ENCODE results near the gene PITRM1.
A peak's percentile ranks its signal among the peaks of the same experiment; 100 is the strongest.

PITRM1 gene

DNA sequence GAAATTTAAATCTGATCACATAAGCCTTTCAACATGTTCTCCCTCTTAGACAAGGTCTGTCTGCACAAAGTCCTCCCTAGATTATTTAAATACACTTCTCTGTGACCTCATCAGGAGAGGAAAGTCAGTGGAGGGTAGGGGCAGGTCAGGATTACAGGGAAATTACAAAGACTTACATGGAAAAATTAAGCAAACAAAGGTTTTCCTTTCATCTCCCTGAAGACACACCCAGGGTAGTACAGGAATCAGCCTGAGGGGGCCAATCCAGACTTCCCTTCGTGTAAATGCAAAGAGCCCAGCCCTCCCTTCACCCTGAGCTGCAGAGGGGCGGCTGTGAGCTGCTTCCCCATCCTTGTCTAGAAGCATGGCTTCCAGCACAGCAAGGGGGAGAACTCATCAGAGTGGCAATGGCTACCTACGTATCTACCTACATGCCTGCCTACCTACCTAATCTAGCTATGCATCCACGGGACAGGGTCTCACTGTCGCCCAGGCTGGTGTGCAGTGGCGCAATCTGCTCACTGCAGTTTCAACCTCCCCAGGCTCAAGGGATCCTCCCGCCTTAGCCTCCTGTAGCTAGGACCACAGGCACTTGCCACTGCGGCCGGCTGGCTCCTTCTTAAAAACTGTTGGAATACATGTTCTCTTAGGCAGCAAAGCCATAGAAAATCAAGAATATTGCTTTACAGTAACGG, 33.2 kb downstream of the PITRM1 start:
- FAIRE-seq = no peak

GRCh38 chr10:3137958-3138726, 34.4 kb downstream of the PITRM1 start:
- no peak for DNase-seq (ENCODE audit: low spot score)
- no peak for FAIRE-seq

More for the DNA sequence above, 33.2 kb downstream of the PITRM1 start:
- DNase-seq (ENCODE audit: low spot score) = no peak

DNA sequence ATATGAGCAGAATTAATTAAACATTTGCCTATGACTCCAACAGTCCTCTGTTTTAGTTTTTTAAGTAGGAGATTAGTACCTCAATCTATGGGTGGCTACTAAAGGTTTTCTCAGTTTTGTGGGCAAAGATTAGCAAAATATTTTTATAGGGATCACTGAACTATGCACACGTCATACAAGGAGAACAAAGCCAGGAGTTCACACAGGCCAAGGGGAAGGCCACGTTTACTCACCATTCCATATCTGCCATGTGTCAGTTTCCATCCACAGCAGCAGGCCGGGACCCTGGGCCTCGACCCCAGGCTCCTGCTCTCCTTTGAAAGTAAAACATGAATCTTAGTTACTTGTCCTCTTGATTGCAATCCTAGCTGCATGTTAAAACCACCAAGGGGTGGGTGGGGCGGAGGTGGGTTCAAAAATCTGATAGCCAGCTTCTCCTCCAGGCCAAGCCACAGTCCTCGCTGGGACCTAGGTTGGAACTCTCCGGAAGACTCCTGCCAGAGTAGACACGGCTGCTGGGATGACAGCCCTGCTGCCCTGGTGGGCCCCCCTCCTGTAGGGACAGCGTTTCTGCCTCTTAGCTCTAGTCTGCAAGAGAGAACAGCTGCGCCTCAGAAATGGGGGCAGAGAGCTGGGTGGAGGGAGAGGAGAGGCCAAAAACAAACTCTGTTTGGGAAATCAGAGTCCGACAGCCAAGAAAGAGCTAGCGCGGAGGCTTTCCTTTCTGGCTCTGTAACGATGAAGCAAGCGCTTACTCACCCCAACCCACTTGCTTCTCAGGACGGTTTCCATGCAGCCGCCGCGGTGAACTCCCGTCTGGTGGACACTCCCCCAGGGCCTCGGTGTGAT, 35.6 kb downstream of the PITRM1 start:
- no peak for DNase-seq (ENCODE audit: low spot score)
- no peak for FAIRE-seq

- no peak for FAIRE-seq
- DNase-seq (ENCODE audit: low spot score) = no peak
These were observed 36.2 kb downstream of the PITRM1 start for GRCh38 chr10:3136336-3136735.

DNA sequence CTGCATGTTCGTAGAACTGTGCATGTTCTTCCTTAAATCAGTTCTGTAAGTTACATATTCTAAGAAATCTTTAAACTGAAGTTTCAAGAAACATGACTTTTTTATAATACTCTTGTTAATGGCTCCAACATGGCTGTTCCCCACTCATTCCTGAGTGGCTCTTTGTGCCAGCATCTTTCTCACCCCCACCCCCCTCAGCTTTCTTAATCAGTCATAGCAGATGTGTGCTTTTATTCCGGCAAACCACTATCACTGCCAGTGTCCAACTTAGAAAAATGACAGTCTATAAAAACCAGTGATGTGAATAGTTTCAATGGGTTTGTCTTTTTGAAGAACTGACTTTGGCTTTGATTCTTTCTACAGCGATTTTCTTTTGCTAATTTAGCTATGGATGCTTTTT, 37.6 kb downstream of the PITRM1 start:
- no peak for DNase-seq (ENCODE audit: low spot score)
- FAIRE-seq = no peak

DNA sequence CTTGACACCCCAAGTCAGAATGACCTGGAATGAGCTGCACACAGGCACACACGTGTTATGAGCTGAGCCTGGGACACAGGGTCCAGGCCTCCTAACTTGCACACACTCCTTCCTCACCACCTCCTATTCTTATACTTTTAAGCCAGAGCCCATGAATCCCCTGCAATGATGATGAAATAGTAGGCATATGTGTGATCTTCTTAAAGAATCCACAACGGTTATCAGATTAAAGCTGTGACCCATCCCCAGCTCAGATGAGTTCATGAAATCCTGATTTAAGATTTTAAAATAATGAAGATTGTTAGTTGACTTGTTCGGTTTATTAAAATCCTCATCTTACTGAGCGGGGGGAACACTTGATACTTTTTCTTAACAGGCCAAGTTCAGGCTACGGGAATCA, 38.6 kb downstream of the PITRM1 start:
- no peak for FAIRE-seq
- DNase-seq (ENCODE audit: low spot score) = no peak

DNA sequence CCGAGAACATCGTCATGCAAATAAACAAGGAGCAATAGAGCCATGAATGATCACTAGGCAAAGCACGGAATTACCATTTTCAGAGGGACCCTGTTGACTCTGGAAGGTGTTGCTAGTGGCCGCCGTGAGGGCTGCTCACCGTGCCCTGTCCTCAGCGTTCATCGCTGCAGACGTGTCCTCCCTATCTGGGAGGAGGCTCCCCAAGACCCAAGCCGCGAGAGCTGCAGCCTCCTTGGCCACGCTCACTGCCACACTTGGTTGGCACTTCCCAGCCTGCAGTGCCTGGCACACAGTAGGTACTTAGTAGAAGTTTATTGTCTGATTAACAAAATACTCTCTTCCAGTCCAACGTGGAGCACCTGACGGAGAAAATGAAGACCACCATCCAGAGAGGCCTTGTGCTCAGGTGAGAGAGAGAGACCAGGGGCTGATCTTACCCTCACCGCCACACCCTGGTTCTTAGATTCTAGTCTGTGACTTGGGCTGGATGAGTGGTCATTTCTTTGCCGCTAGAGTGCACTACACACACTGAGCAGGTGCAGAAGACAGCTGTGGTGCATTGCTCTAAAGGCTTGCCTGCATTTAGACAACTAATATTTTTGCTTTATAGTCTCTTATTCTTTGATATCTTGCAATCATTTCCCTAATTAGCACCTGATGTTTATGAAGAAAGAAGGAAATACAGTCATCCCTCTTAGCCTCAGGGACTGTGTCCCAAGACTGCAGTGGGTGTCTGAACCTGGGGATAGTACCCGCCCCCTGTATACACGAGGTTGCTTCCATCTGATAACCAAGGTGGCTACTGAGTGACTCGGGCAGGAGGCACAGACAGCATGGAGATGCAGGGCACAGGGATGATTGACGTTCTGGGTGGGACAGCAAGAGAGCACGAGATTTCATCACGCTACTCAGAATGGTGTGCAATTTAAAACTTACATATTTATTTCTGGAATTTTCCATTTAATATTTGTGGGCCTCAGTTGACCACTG, 40.3 kb downstream of the PITRM1 start:
- FAIRE-seq (no peak), DNase-seq (ENCODE audit: low spot score) (peak; percentile 31)

- FAIRE-seq (no peak), DNase-seq (ENCODE audit: low spot score) (peak; percentile 35)
These were observed 41.5 kb downstream of the PITRM1 start for GRCh38 chr10:3131098-3131497.

DNA sequence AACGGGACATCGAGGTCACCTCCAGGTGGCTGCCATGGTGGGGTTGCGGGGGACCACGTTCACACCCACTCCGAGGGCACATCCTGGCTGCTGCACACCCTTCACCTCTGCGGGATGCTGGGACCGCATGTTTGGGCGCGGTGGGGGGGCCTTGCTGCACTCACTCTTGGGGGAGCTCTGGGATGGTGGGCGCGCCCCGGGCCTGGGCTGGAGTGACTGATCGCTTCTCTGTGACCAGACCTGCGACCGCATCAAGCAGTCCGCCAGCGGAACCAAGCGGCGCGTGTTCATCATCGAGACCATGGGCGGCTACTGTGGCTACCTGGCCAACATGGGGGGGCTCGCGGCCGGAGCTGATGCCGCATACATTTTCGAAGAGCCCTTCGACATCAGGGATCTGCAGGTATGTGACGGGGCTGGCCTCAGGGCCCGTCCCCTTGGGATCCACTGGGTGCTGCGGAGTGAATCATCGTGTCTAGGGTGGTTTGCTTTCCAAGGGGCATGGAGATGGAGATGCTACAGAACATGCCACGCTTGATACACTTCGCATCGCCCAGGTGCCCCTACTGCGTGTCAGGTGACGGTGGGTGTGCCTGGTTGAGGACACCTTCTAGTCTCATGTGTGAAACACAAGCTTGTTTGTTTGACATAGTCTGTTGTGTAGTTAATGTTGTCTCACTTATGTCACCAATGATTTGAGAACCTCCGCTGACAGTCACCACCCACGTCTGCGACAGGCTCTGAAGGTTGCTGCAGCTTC, 42.8 kb downstream of the PITRM1 start:
- DNase-seq (ENCODE audit: low spot score) = no peak
- no peak for FAIRE-seq

- FAIRE-seq (no peak), DNase-seq (ENCODE audit: low spot score) (no peak)
These were observed 44.0 kb downstream of the PITRM1 start for GRCh38 chr10:3128379-3129130.

- FAIRE-seq (no peak), DNase-seq (ENCODE audit: low spot score) (no peak)
These were observed 44.7 kb downstream of the PITRM1 start for GRCh38 chr10:3127921-3128320.

DNA sequence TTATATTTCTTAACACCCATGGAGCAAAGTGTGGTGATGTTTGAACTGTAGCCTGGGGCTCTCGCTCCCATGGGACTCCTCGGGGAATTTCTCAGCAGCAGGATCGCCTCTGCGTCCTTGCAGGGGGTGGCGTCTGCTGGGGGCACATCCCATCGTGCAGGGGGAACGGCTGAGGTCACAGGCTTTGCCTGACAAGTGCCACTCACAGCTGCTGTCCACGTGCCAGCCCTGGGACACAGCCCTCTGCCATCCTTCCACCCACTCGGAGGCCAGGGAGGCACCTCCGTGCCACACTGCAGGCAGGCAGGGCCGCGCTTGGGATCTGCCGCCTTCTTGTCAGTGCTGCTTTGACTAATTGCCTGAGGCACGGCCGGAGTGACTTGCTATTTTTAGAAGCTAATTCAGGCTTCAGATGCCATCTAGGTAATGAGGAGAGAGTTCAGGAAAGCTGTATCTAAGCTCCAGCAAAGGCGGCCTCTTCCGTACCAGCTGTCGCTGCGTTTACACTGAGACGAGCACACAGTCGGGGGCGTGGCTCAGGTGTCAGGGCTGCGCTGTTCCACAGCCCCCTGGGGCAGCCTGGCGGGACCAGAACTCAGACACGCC, 45.7 kb downstream of the PITRM1 start:
- DNase-seq (ENCODE audit: low spot score) (no peak), FAIRE-seq (no peak)

- no peak for DNase-seq (ENCODE audit: low spot score)
- no peak for FAIRE-seq
These were observed 46.3 kb downstream of the PITRM1 start for GRCh38 chr10:3126249-3126648.

- DNase-seq (ENCODE audit: low spot score) (no peak), FAIRE-seq (no peak)
These were observed 46.9 kb downstream of the PITRM1 start for GRCh38 chr10:3125527-3126170.

DNA sequence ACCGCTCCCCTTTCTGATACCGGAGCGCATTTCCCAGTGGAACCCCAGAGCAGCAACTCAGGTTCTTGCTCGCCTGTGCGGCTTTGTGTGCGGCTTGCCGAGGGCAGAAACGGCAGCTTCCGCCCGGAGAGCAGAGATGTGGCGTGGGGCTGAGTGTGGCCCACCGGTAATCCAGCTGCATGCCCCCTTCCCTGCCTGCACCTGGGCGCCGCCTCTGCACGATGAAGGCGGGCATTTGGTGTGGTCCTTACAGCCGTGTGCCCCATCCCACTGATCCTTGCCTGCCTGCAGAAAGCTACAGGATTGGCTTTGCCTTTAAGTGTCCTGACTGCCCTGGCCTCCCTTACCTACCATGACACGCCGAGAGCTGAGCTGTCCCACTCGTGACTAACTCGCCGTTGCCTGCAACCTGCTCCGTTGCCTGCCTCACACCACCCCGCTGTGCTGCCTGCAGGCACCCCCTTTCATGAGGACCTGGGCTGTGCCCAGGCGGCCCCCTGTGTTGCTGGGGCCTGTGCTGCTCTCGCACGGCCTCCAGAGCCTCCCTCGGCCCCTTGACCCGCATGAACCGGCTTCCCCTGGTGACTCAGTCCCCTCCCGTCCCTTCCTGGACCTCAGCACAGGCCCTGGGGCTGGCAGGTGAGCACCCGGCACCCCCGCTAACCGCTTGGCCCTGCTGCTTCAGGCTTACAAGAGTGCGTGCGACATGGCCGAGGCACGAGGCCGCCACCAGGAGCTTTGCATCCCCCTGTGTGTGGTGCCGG, 48.0 kb downstream of the PITRM1 start:
- no peak for DNase-seq (ENCODE audit: low spot score)
- FAIRE-seq = no peak

DNA sequence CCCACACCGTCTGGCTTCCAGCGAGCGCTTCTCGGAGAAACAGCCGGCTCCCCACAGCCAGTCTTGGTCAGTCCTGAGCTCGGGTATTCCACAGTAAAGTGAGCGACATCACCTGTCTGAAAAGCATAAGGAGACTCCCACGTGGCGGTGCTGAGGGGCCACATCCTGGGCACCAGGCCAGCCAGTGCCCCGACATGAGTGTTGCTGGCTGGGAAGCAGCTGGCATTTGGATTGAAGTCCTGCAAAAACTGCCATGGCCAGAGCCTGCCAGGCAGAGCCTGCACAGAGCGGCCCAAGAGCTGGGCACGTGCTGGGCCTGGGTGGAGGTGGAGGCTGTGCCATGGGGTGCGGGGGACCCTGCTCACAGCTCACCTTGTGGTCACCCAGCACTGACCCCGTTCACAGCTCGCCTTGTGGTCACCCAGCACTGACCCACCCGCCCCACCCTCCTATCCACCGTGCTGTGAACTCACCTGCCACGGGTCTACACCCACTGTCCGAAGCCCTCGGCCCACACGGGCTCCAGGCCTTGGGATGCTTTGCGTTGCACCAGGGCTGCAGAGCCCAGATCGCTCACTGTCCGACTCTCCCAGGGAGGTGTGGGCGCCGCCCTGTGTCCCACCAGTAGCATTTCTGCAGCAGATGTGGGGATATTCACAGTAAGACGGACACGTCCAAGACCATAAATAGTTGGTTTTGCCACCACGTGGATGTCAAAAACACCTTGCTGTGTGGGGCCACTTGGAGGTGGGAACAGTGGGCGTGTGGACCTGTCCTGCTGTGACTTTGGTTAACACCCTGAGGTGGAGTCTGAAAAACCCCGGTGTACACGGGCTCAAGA, 48.8 kb downstream of the PITRM1 start:
- FAIRE-seq = no peak
- no peak for DNase-seq (ENCODE audit: low spot score)
